MG63 (cell line): ENCODE measurements around the gene C16orf46. TPM values are rescaled to one million over a fixed set of nuclear protein-coding genes. Genes with fewer than 3 reads are reported as not detected.
"Not testable (repeated sequence)": the region's sequence is repeated elsewhere in the genome, so short reads cannot be mapped to it uniquely, and the experiment has no call there.

Experiments used
- DNase-seq: peaks from one replicate; pipeline ENCODE4 v3.0.0-alpha.2; 2020
- H3K27me3 ChIP-seq: fragments of 250-450 bp; sonication (Bioruptor Pico); 2 replicates; pipeline ENCODE4 v1.5.1; 2020; ENCODE audit warnings: mild to moderate bottlenecking, moderate library complexity
- H3K36me3 ChIP-seq: fragments of 250-450 bp; sonication (Bioruptor Pico); 2 replicates; pipeline ENCODE4 v1.5.1; 2020; ENCODE audit warnings: mild to moderate bottlenecking, moderate library complexity
- H3K4me3 ChIP-seq: fragments of 250-450 bp; sonication (Bioruptor Pico); 2 replicates; pipeline ENCODE4 v1.5.1; 2020; ENCODE audit warnings: mild to moderate bottlenecking, moderate library complexity
- H3K9me3 ChIP-seq: fragments of 250-450 bp; sonication (Bioruptor Pico); 2 replicates; pipeline ENCODE4 v1.5.1; 2020; ENCODE audit warnings: mild to moderate bottlenecking, moderate library complexity
- total RNA-seq: library from RNA; depleted of rRNA; stranded (reverse); fragments of >200 nt; shearing (Covaris generic); gene quantifications from 2 replicates; pipeline ENCODE4 v1.2.3, GENCODE V29; 2014; ENCODE audit warnings: low replicate concordance; rRNA removed

Gene C16orf46
- total RNA-seq = 0.07 TPM in 1 of 2 replicates, not detected in the other

- Histone ChIP-seq H3K9me3 (no peaks in the 10 kb centered on the region), H3K36me3 (no peaks in the 10 kb centered on the region), H3K4me3 (peak within 1 kb of the TSS; percentile 74), H3K27me3 (no peaks in the 10 kb centered on the region)
- peak; percentile 92 for DNase-seq
Observed at GRCh38 chr16:81077076-81077940, at the start of gene C16orf46. TSS of gene C16orf46 (minus strand) at chr16:81077238. CDS start at chr16:81063955, 13,283 bp downstream.

GRCh38 chr16:81123092-81123852 lies 46.2 kb upstream of the C16orf46 start:
- no peaks in the 10 kb centered on the region for H3K36me3 ChIP-seq
- no peak for DNase-seq
- H3K4me3 ChIP-seq = no peak overlapping the region
- H3K9me3 ChIP-seq = no peaks in the 10 kb centered on the region
- H3K27me3 ChIP-seq = no peaks in the 10 kb centered on the region

DNA sequence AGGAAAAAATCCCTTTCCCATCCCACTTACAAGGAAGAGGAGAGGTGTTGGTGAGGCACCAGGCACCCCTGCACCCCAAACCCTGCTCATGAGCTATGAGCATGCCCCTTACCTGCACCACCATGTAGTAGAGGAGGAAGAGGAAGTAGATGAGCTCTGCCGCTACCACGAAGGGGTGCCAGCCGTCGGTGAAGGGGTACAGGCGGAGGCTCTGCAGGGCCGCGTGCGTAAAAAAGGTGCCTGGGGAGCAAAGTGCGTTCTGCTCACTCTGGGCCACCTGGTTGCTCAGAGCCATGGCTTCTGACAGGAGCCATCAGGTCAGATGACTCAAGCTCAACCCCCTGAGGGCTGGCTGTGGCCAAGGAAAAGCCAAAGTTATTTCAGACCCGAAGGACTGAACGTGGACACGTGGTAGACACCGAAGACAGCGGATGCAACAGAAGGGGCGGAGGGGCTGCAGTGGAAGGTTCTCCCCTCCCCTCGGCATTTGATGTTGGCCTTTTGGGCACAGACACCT lies 44.5 kb upstream of the C16orf46 start:
- no peak for DNase-seq
- no peak overlapping the region for H3K4me3 ChIP-seq

GRCh38 chr16:81117436-81117835 lies 40.4 kb upstream of the C16orf46 start:
- no peaks in the 10 kb centered on the region for H3K9me3 ChIP-seq
- no peaks in the 10 kb centered on the region for H3K36me3 ChIP-seq
- H3K27me3 ChIP-seq = no peaks in the 10 kb centered on the region
- DNase-seq = no peak
- H3K4me3 ChIP-seq = no peak overlapping the region

More for the DNA sequence above, 44.5 kb upstream of the C16orf46 start:
- Histone ChIP-seq H3K9me3 (no peaks in the 10 kb centered on the region), H3K36me3 (no peaks in the 10 kb centered on the region), H3K27me3 (no peaks in the 10 kb centered on the region)

DNA sequence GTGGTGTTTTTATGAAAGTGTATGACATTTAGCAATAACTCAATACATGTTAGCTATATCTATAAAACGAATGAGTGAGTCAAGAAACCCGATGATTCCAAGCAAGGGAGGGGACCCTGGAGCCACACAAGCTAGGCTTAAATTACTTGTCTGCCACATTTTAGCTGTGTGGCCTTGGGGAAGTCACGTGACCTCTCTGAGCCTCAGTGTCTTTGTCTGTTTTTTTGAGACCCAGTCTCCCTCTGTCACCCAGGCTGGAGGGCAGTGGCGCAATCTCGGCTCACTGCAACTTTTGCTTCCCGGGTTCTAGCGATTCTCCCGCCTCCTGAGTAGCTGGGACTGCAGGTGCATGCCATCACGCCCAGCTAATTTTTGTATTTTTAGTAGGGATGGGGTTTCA lies 39.2 kb upstream of the C16orf46 start:
- no peaks in the 10 kb centered on the region for H3K27me3 ChIP-seq
- H3K36me3 ChIP-seq = no peaks in the 10 kb centered on the region
- H3K9me3 ChIP-seq = no peaks in the 10 kb centered on the region
- no peak overlapping the region for H3K4me3 ChIP-seq
- DNase-seq = no peak

DNA sequence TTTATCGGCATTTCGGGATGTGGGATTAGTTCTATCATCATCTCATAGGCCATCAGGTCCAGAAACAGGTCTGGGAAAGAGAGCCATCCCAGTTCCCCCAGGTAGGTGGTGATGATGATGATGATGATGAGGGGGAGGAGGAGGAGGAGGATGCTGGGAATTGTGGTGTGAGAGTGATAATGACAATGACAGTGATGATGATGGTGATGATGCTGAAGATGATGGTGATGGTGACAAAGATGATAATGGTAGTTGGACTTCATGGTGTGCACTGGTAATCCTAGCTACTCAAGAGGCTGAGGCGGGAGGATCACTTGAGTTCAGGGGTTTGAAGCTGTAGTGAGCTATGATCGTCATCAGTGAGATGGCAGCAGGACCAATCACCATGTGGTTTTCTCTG lies 35.4 kb upstream of the C16orf46 start:
- Histone ChIP-seq H3K4me3 (no peak overlapping the region), H3K9me3 (no peaks in the 10 kb centered on the region), H3K36me3 (no peaks in the 10 kb centered on the region), H3K27me3 (no peaks in the 10 kb centered on the region)
- DNase-seq = no peak

DNA sequence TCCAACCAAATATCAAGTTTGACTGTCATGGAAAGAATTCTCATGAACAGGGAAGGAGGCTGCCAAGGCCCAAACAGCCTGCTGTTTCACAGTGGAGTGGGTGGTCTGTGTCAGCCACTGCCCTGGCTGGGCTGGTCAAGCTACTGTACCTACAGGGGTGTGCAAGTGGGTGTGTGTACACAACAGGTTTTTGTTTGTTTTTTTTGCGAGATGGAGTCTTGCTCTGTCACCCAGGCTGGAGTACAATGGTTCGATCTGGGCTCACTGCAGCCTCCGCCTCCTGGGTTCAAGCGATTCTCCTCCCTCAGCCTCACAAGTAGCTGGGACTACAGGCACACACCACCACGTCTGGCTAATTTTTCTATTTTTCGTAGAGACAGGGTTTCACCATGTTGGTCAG lies 32.2 kb upstream of the C16orf46 start:
- DNase-seq, H3K27me3 ChIP-seq, H3K4me3 ChIP-seq, H3K36me3 ChIP-seq, H3K9me3 ChIP-seq: not testable (repeated sequence)

DNA sequence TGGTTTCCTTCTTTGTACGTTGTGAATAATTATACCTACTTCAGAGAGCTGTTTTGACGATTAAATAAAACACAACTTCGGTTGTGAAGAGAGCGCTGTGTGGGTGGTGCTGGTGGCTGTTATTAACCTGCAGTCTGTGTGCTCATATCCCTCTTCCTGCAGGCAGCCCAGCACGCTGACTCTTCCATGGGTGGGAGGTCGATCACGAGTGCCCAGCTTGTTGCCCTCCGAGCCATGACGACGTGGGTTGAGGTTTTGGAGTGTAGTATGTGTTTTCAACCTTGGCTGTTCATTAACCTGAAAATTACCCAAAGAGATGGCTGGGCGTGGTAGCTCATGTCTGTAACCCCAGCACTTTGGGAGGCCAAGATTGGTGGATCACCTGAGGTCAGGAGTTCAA lies 30.5 kb upstream of the C16orf46 start:
- DNase-seq = no peak
- Histone ChIP-seq H3K9me3 (no peaks in the 10 kb centered on the region), H3K36me3 (no peaks in the 10 kb centered on the region), H3K4me3 (no peak overlapping the region), H3K27me3 (no peaks in the 10 kb centered on the region)

GRCh38 chr16:81106826-81107503 lies 29.9 kb upstream of the C16orf46 start:
- no peak overlapping the region for H3K4me3 ChIP-seq
- H3K9me3 ChIP-seq = no peaks in the 10 kb centered on the region
- H3K36me3 ChIP-seq = no peaks in the 10 kb centered on the region
- no peaks in the 10 kb centered on the region for H3K27me3 ChIP-seq
- DNase-seq = no peak

DNA sequence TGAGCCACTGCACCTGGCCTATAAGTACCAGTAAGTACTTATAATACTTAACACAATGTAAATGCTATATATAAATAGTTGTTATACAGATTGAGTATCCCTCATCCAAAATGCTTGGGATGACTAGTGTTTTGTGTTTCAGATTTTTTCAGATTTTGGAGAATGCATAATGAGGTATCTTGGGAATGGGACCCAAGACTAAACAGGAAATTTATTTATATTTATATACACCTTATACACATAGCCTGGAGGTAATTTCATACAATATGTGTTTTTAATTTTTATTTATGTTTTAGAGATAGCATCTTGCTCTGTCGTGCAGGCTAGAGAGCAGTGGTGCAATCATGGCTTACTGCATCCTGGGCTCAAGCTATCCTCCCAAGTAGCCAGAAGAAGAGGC lies 28.9 kb upstream of the C16orf46 start:
- DNase-seq = no peak
- H3K27me3 ChIP-seq = no peaks in the 10 kb centered on the region
- no peaks in the 10 kb centered on the region for H3K36me3 ChIP-seq
- no peaks in the 10 kb centered on the region for H3K9me3 ChIP-seq
- no peak overlapping the region for H3K4me3 ChIP-seq

- H3K9me3 ChIP-seq = no peaks in the 10 kb centered on the region
- DNase-seq = no peak
Observed at GRCh38 chr16:81101702-81102101, 24.7 kb upstream of the C16orf46 start.

GRCh38 chr16:81099958-81100357 lies 22.9 kb upstream of the C16orf46 start:
- Histone ChIP-seq H3K36me3 (no peaks in the 10 kb centered on the region), H3K4me3 (no peak overlapping the region), H3K27me3 (no peaks in the 10 kb centered on the region), H3K9me3 (no peaks in the 10 kb centered on the region)
- no peak for DNase-seq

More at GRCh38 chr16:81101702-81102101, 24.7 kb upstream of the C16orf46 start:
- H3K27me3 ChIP-seq = no peaks in the 10 kb centered on the region
- no peaks in the 10 kb centered on the region for H3K36me3 ChIP-seq
- H3K4me3 ChIP-seq = no peak overlapping the region

GRCh38 chr16:81097230-81097629 lies 20.2 kb upstream of the C16orf46 start:
- H3K36me3 ChIP-seq = no peaks in the 10 kb centered on the region
- no peaks in the 10 kb centered on the region for H3K27me3 ChIP-seq
- no peaks in the 10 kb centered on the region for H3K9me3 ChIP-seq
- DNase-seq = no peak
- no peak overlapping the region for H3K4me3 ChIP-seq

GRCh38 chr16:81096715-81097208 lies 19.7 kb upstream of the C16orf46 start:
- no peak for DNase-seq
- Histone ChIP-seq H3K9me3 (no peaks in the 10 kb centered on the region), H3K36me3 (no peaks in the 10 kb centered on the region), H3K27me3 (no peaks in the 10 kb centered on the region), H3K4me3 (peak overlapping the region; percentile 76)

- Histone ChIP-seq H3K27me3 (no peaks in the 10 kb centered on the region), H3K36me3 (no peaks in the 10 kb centered on the region), H3K4me3 (peak within 1 kb of the TSS; percentile 76), H3K9me3 (no peaks in the 10 kb centered on the region)
- DNase-seq = peak; percentile 98
Observed at GRCh38 chr16:81095953-81096714, 19.1 kb upstream of the C16orf46 start, which contains the start of gene GCSH. TSS of gene GCSH (minus strand) at chr16:81096395. CDS start at chr16:81096278, 117 bp downstream.

DNA sequence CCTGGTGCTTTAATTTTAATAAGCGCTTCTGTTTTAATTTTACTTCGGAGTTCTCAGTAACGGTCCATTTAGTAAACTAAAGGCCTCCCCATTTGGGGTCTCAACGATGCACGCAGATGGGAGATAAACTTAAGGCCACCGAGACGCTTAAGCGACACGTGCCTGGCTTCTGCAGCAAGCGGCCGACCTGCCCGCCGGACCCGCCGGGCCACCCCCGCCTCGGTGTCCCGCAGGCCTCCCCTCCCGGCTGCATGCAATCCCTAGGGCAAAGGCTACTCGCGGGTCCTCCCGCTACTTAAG lies 18.6 kb upstream of the C16orf46 start:
- DNase-seq = no peak
- Histone ChIP-seq H3K36me3 (no peaks in the 10 kb centered on the region; the same call in 1 of the 2 replicates), H3K27me3 (no peaks in the 10 kb centered on the region), H3K4me3 (peak overlapping the region; percentile 76), H3K9me3 (no peaks in the 10 kb centered on the region)
